GM18861 (cell line): ENCODE results near the gene ABO.
"Not testable (repeated sequence)": the region's sequence is repeated elsewhere in the genome, so short reads cannot be mapped to it uniquely, and the experiment has no call there.

Source experiments
- ATAC-seq: cut with Tn5 transposase; IDR thresholded peaks from one replicate; pipeline ENCODE4 v1.9.1; 2021; ENCODE audit not compliant: unreplicated experiment

The ABO gene

DNA sequence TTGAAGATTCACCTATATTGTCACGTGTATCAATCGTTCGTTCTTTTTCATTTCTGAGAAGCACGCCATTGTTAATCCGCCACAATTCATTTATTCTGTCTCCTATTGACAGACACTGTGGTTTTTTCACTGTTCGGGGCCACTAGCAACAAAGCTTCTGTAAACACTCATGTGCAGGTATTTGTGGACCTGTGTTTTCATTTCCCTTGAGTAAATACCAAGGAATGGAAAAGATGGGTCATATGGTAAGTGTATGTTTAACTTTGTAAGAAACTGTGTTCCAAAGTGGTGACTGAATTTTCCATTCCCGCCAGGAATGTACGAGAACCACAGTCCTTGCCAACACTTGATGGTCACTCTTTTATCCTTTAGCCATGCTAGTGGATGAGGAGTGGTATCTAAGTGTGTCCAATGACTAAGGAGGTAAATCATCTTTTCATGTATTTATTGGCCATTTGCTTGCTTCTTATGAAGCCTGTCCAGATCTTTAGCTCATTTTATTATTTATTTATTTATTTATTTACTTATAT, 10.7 kb downstream of the ABO start:
- ATAC-seq, result no peak

DNA sequence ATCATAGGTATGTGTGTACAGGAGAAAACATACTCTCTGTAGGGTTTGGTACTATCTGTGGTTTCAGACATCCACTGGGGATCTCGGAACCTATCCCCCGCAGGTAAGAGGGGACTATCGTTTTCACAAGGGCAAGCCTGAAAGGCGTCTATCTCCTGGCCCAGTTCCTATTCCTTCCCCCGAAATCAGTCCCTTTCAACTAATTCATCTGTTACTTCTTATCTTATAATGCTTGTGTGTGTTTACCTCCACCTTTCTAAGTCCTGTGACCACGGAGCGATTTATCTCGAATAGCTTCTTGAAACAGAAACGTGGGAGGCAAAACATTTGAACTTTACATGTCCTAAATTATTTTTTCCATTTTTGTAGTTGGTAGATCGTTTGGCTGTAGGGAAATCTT, 11.4 kb downstream of the ABO start:
- ATAC-seq, result no peak

DNA sequence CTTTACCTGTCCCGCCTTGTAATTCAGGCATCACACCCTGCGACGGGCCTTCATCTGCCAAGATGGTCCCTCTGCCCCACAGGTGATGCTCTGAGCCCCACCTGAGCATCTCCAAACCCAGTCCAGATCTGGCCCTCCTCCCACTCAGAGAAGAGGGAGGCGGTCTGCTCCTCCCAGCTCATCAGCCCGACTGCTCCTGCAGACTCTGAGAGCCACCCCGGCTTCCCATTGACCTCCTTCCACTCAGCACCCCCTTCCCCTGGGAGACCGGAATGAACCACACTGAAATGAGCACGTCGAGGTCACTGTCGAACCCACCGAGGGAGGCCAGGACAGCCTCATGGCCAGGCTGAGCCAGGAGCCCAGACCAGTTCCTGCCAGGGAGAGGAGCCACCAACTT, 12.8 kb downstream of the ABO start:
- ATAC-seq, result no peak

DNA sequence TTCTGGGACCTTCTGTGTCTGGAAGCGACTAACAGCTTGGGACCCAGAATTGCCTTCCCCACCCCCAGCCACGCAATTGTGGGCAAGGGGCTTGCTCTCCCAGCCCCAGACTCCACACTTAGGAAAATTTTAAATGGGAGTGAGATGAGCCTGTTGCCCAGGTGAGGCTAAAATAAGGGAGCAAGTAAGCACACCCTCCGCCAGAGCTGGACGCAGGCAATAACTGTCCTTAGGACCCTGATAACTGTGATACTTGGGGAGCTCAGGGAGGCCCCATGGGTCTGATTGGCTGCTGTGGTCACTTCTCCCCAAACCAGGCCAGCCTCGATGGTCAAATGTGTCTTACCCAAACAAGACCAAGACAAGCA, 13.3 kb downstream of the ABO start:
- no peak for ATAC-seq

DNA sequence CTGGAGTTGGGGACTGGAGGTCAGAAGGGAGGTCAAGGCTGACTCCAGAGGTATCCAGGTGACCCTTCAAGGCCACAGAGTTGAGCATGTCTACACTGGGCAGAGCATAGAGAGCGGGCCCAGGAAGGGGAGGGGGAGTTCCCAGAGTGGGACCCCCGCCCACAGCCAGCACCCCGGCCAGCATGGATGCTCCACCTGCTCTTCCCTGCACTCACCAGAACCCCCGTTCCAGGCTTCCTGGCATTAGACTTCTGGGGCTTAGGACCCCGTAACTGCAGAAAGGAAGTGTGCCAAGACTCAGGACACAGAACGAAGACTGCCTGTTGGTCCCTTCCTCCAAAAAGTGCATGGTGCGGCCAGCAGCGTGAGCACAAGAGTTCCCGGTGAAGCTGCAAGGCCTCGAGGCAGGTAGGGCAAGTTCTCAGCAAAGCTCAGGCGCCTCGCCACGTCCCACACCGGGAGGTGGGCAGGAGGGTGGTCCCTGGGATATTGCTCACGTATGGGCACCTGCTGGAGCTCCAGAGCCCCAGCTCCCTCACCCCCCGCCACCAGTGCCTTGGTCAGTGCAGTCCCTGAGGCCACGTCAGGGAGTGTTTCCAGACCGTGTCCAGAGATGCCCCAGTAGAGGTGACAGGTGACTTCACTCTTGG, 13.8 kb downstream of the ABO start:
- ATAC-seq, result no peak

DNA sequence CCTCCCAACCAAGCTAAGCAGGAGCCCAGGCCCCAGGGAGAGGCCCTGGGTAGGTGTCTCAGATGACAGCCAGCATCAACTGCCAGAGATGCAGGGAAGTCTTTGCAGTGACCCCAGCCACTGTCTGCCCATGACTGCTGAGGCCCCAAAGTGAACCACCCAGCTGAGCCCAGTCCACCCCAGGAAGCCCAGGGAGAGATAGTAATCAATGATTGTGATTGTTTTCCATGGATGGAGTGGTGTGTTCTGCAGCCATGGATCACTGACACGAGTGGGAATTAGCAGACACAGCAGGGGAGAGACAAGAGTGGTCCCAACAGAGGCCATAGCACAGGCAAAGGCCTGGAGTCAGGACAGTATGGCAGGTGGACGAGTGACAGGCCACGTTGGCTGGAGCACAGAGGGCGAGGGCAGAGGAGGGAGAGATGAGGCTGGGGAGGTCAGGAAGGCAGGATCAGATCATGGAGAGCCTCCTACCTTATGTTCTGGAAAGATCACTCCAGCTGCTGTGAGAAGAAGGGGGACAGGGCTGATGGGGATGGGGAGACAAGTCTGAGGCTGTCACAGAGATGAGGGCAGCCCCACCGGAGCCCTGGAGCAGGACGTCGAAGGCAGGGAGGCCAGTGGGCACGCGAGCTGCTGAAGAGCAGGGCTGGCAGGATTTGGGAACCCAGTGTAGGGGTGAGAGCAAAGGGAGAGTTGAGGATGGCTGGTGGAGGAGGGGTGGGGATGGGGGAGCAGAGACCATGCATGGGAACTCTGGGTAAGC, 14.5 kb downstream of the ABO start:
- no peak for ATAC-seq

DNA sequence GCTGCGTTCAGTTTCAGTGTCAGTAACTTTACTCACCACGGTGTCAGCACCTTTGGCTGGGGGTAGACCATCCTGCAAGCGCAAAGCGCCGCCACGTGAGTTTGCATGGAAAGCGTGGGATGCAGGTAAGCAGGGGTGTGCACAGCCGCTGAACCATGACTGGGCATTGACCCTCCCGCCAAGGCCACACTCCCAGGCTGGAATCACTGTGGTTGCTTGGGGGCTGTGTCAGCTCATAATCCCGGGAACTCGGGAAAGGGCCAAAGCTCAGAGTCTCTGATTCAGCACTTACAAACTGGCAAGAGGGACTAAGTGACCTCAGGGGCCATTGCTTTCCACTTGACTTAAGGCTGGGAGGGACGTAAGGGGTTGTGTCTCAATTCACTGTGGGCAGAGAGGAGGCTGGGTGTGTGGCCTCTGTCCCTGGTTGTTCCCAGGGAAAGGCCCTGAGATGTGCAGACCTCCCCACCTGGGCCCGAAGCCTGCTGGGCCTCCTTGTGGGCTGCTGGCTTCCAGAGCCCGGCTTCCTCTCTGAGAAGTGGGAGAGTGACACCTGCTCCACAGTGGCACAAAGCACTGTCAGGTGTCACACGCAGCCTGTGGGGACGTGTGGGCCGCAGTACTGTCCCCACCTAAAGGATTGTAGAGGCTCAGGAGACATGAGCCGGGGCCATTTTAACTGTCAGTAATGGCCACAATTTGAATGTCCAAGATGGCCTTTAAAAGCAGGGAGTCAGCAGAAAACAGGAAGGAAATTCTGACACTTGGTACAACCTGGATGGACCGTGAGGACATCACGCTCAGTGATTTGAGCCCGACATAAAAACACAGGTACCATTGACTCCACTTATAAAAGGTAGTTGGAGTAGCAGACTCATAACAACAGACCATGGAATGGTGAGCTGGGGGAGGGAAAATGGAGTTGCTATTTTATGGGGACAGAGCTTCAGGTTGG, 16.7 kb downstream of the ABO start:
- ATAC-seq, result no peak

DNA sequence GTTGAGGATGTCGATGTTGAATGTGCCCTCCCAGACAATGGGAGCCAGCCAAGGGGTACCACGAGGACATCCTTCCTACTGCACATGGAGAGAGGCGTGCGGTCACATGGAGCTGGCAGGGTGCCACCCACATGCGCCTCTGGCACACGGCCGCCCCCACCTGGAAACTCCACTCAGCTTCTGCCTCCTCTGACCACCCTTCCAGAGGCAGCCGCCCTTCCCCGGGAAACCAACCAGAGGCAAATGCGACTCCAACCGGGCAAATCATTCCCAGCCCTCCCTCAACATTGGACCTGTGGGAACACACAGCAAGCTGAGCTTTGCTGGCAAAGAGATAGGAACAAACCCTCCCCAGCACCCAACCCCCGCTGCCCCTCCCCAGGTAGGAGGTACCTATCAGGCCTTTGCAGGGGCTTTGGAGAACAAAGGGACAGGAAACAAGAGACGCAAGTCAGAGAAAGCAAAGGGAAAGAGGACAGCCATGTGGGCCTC, 17.5 kb downstream of the ABO start:
- ATAC-seq, result no peak

DNA sequence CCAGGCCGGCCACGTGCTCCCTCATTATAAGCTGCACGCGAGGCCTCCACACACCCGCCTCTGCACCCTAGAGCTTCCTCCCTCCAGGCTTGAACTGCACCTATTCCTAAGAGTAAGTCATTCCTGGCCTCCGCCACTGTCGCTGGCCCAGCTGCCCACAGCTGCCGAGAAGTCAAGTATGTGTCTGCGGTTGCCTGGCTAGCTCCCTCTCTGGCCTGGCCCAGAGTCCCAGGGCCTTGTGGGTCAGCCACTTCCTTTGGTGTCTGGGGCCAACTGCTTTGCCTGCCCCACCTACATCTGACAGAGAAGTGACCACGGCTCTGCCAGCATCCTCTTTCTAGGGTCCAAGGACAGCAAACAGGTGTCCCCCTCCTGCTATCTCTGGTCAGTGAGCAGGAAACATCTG, 18.3 kb downstream of the ABO start:
- ATAC-seq, result no peak

DNA sequence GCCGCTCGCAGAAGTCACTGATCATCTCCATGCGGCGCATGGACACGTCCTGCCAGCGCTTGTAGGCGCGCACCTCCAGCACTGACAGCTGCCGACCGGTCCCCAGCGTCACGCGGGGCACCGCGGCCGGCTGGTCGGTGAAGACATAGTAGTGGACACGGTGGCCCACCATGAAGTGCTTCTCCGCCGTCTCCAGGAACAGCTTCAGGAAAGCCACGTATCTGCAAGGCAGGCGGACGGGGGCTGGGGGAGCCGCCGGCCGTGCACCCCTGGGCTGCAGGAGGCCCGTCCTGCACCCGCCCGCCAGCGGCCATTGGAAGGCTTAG, 18.9 kb downstream of the ABO start:
- ATAC-seq, result no peak

DNA sequence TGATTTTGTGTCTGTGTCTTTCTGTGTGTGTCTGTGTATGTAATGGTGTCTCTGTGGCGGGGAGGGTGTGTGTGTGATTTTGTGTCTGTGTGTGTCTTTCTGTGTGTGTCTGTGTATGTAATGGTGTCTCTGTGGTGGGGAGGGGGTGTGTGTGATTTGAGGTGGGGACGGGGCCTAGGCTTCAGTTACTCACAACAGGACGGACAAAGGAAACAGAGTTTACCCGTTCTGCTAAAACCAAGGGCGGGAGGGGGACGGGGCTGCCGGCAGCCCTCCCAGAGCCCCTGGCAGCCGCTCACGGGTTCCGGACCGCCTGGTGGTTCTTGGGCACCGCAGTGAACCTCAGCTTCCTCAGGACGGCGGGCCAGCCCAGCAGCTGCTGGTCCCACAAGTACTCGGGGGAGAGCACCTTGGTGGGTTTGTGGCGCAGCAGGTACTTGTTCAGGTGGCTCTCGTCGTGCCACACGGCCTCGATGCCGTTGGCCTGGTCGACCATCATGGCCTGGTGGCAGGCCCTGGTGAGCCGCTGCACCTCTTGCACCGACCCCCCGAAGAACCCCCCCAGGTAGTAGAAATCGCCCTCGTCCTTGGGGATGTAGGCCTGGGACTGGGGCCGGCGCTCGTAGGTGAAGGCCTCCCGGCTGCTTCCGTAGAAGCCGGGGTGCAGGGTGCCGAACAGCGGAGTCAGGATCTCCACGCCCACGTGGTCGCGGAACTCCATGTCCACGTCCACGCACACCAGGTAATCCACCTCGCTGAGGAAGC, 19.4 kb downstream of the ABO start:
- ATAC-seq, result no peak

DNA sequence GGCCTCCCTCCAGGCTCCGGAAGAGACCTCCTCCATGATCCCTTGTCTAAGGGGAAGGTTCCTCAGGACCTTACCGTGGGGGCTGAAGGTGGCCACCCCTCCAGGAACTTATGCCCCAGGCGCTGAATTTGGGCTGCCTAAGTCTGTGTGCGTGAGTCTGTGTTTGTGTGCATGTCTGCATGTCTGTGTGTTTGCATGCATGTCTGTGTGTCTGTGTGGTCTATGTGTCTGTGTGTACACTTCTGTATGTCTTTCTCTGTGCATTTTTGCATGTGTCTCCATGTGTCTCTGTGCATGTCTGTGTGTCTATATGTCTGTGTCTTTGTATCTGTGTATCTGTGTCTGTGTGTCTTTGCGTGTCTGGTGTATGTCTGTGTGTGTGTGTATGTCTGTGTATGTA, 20.5 kb downstream of the ABO start:
- no peak for ATAC-seq

DNA sequence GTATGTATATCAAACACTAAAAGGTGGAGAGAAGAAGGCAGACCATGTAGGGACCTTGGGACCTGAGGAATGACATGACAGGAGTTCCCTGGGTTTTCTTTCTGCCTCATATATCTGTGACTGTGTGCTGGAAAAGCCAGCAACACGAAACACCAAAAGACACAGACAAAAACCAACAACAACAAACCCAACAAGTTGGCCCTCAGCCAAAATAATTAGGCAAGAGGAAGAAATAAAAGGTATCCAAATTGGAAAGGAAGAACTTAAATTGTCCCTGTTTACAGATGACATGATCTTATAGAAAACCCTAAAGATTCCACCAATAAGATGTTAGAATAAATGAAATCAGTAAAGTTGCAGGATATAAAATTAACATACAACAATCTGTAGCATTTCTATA, 21.7 kb downstream of the ABO start:
- ATAC-seq, result no peak

DNA sequence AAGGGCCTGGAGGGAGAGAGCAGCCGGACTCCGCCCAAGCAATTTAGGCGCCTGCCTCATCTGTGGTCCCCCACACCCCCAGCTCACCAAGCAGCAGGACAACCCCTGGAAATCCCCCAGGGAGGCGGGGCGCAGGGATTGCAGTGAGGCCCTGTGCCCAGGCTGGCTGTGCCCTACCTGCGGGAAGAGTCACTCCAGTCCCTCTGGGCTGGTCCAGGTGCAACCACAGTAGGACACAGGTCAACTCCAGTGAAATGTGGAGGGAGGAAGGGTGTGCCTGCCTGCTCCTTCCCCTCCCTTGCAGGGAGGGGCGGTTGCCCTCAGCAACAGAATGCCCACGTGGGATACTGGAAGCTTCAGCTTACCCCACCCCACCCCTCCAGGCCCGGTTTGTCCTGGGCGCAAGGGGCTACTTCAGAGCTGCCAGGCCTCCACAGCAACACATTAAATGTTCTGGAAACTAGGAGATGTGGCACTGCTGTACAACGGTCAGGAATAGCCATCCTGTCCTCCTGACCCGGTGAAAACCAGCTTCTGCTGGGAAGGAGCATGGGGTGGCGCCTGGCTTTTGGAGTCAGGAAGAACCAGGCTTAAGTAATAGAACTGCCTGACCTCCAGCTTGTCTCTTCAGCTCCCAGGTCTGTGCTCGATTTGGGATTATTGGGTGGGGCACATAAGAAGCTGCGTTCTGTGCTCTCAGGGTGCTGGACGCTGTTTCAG, 22.5 kb downstream of the ABO start:
- ATAC-seq, result no peak

DNA sequence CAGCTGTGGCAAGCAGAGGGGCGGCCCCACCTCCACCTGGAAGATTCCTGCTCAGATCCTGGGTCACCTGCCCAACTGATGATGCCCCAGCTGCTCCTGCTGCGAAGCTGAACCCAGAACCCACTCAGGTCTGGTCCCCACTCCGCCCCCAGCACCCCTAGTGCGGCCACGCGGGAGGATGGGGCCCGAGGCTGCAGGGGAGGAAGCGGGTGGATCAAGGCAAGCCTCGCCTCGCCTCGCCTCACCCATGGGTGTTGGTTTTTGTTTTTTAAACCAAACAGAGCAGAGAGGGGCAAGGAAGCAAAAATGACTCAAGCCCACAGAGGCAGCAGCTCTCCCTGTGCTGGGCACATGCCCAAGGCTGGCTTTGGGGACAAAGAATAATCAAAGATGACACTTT, 23.2 kb downstream of the ABO start:
- ATAC-seq, result no peak

DNA sequence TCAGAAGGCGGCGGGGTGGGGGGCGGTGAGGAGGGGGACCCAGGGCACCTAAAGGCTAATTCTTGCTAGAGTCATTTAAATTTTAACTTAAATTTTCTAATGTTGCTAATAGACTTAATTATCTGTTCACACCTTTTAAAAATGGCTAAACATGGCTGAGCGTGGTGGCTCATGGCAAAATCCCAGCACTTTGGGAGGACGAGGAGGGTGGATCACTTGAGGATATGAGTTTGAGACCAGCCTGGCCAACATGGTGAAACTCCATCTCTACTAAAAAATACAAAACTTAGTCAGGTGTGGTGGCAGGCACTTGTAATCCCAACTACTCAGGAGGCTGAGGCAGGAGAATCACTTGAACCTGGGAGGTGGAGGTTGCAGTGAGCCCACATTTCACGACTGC, 23.8 kb downstream of the ABO start:
- ATAC-seq, result not testable (repeated sequence)

DNA sequence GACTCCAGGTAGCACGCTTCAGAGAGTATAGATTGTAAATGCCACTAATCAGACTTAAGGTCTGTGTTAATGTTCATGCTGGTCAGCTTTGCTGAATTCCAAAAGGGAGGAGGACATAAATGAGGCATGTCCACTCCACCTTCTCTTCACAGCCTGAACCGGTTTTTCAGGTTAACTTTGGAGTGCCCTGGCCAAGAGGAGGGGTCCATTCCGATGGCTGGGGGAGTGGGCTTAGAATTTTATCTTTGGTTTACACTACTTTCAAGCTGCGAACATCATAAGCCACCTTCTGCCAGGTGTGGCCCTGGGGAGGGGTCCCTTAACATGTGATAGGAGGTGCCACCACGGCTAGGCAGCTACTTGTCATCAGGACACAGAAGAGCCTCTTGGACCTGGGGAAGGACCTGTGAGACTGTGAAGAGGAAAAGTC, 24.2 kb downstream of the ABO start:
- ATAC-seq, result no peak

DNA sequence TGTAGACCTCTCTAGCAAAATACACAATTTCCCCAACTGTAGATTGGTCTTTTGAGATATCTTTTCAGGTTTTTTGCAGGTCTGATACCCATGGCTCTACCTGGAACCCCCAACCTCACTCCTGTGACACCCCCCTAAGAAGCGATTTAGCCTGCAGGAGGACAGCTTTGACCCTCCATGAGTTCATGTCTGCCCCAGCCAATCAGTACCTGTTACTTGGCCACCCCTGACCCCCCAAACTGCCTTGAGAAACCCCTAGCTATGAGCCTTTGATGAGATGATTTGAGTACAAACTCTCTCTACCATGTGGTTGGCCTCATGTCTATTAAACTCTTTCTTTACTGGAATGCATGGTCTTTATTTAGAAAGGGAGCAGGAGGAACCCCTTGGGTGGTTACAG, 25.7 kb downstream of the ABO start:
- no peak for ATAC-seq

DNA sequence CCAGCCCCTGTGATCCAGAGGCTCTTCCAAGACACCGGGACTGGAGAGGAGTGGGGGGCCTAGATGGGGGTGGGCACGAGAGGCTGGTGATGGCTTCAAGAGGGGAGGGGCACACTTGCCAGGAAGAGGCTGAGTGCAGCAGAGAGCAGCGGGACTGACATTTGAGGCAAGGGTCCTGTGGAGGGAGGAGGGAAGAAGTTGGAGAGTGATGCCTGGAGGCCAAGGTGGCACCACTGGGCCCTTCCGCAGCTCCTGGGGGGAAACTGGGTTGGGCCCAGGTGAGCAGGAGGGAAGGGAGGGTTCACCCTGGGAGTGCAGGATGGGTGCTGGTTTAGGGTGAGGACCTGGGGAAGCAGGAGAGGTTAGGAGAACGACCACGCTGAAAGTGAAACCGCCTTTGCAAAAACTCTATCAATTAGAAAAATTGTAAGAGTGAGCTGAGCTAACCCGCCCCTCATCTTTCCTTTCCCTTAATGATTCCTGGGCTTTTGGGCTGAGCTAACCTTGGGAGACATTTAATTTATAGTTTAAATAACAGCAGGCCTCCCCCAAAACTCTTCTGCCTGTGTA, 26.2 kb downstream of the ABO start:
- ATAC-seq, result no peak

DNA sequence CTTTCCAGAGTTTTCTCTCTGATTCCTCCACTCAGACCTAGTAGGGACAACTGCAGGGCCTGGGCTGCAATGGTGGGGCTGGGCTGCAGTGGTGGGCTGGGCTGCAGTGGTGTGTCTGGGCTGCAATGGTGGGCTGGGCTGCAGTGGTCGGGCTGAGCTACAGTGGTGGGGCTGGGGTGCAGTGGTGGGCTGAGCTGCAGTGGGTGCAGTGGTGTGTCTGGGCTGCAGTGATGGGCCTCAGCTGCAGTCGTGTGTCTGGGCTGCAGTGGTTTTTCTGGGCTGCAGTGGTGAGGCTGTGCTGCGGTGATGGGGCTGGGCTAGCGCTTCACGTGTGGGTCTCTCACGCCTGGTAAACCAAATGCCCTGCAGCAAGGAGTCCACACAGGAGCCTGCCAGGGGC, 27.4 kb downstream of the ABO start:
- ATAC-seq, result no peak
